ENCODE results near the gene PLD3.

GRCh38 chr19:40400559-40400958 is 52.1 kb downstream of the PLD3 start:
- TF ChIP-seq POLR2AphosphoS5 (IDR thresholded peaks at IDR 0.05; ENCODE audit: low read depth, low read length): no peak
- TF ChIP-seq TAF1 (IDR thresholded peaks at IDR 0.05; ENCODE audit: borderline replicate concordance, low read depth, low read length): no peak
